22Rv1 (cell line): Measurements from ENCODE around the gene LRRC72.

Experiments
- H3K27ac ChIP-seq: fragments of 450-650 bp; 2 replicates; pipeline ENCODE4 v1.5.1; 2017
- CTCF ChIP-seq: fragments of 450-650 bp; IDR thresholded peaks from 2 replicates; pipeline ENCODE4 v1.5.1; 2017; ENCODE audit warnings: mild to moderate bottlenecking
- ZFX ChIP-seq: fragments of 450-650 bp; IDR thresholded peaks from 2 replicates; pipeline ENCODE4 v1.6.1; 2017; ENCODE audit warnings: antibody characterized with exemption, borderline replicate concordance

LRRC72 gene

GRCh38 chr7:16562456-16563220 lies 36.0 kb downstream of the LRRC72 start:
- TF ChIP-seq ZFX: no peak
- TF ChIP-seq CTCF: no peak
- no peak overlapping the region for H3K27ac ChIP-seq

- no peak for TF ChIP-seq ZFX
- no peak for TF ChIP-seq CTCF
- H3K27ac ChIP-seq: no peak overlapping the region
These were observed 36.8 kb downstream of the LRRC72 start for GRCh38 chr7:16563281-16564022.

GRCh38 chr7:16564023-16564380 lies 37.4 kb downstream of the LRRC72 start:
- H3K27ac ChIP-seq: no peak overlapping the region
- TF ChIP-seq CTCF (no peak), ZFX (no peak)

- H3K27ac ChIP-seq: no peak overlapping the region
- peak; percentile 96 for TF ChIP-seq CTCF
- no peak for TF ChIP-seq ZFX
These were observed 38.3 kb downstream of the LRRC72 start for GRCh38 chr7:16564909-16565426.

- no peak overlapping the region for H3K27ac ChIP-seq
- no peak for TF ChIP-seq ZFX
- TF ChIP-seq CTCF: no peak
These were observed 45.3 kb downstream of the LRRC72 start for GRCh38 chr7:16571941-16572340.

- H3K27ac ChIP-seq: no peak overlapping the region
- no peak for TF ChIP-seq CTCF
These were observed 52.6 kb downstream of the LRRC72 start for GRCh38 chr7:16579216-16579615.

- H3K27ac ChIP-seq: no peak overlapping the region
- TF ChIP-seq CTCF: no peak
These were observed 54.7 kb downstream of the LRRC72 start for GRCh38 chr7:16581286-16581685.
